HG02759 (cell line): ENCODE measurements around the gene CTRB1.
"Not testable (repeated sequence)": the region's sequence is repeated elsewhere in the genome, so short reads cannot be mapped to it uniquely, and the experiment has no call there.

Experiments used
- ATAC-seq: cut with Tn5 transposase; IDR thresholded peaks from one replicate; pipeline ENCODE4 v1.9.1; 2021; ENCODE audit warnings: mild to moderate bottlenecking, moderate library complexity; ENCODE audit not compliant: unreplicated experiment

CTRB1 gene

GRCh38 chr16:75203667-75204409 is 14.9 kb upstream of the CTRB1 start:
- no peak for ATAC-seq

DNA sequence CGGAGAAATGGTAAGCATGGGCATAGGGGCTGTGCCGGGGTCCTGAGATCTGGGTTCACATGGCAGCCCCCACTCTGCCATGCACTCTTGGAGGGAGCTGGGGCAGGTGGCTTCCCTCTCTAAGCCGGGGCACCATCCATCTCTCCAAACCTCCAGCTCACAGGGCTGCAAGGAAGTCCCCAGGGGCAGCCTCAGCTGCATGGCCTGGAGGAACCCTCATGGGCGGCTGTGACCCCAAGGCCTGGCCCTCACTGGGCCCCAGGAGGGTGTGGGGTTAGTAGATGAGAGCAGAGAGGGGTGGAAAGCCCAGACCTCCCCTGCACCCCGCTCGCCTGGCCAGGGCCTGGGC is 14.4 kb upstream of the CTRB1 start:
- no peak for ATAC-seq

- ATAC-seq: not testable (repeated sequence)
Observed at GRCh38 chr16:75204905-75205304, 13.9 kb upstream of the CTRB1 start.

GRCh38 chr16:75205438-75205837 is 13.3 kb upstream of the CTRB1 start:
- not testable (repeated sequence) for ATAC-seq

- ATAC-seq: not testable (repeated sequence)
Observed at GRCh38 chr16:75205961-75206748, 12.6 kb upstream of the CTRB1 start.

GRCh38 chr16:75206749-75207451 is 11.9 kb upstream of the CTRB1 start, which contains the start of gene CTRB2:
CTRB2 (minus strand) TSS chr16:75207161; CDS start chr16:75207141, 20 bp downstream.
- no peak for ATAC-seq

GRCh38 chr16:75207831-75208230 is 11.0 kb upstream of the CTRB1 start:
- no peak for ATAC-seq

GRCh38 chr16:75208242-75208825 is 10.5 kb upstream of the CTRB1 start:
- no peak for ATAC-seq

- ATAC-seq: no peak
Observed at GRCh38 chr16:75208861-75209505, 9.8 kb upstream of the CTRB1 start.

- not testable (repeated sequence) for ATAC-seq
Observed at GRCh38 chr16:75209514-75209913, 9.3 kb upstream of the CTRB1 start.

- ATAC-seq: no peak
Observed at GRCh38 chr16:75209944-75210343, 8.8 kb upstream of the CTRB1 start.

DNA sequence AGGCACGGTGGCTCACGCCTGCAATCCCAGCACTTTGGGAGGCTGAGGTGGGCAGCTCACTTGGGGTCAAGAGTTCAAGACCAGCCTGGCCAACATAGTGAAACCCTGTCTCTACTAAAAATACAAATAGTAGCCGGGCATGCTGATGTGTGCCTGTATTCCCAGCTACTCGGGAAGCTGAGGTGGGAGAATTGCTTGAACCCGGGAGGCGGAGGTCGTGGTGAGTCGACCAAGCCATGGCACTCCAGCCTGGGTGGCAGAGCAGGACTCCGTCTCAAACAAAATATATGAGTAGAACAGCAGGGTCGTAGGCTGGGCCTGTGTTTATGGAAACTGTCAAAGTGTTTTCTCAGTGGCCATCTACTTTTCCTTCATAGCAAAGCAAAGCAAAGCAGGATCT is 7.5 kb upstream of the CTRB1 start:
- ATAC-seq: not testable (repeated sequence)

DNA sequence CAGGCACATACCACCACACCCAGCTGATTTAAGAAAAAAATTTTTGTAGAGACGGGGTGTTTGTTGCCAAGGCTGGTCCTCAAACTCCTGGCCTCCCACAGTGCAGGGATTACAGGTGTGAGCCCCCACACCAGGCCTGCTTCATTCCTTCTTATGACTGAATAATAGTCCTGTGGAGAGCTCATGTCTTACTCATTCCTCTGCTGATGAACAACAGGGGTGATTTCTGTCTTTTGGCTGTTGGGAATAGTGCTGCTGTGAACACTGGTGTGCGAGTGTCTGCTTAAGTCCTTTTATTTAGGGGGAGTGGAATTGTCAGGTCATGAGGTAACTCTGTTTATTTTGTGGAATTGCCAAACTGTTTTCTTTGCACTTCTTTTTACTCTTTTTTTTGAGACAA is 2.7 kb upstream of the CTRB1 start:
- no peak for ATAC-seq

DNA sequence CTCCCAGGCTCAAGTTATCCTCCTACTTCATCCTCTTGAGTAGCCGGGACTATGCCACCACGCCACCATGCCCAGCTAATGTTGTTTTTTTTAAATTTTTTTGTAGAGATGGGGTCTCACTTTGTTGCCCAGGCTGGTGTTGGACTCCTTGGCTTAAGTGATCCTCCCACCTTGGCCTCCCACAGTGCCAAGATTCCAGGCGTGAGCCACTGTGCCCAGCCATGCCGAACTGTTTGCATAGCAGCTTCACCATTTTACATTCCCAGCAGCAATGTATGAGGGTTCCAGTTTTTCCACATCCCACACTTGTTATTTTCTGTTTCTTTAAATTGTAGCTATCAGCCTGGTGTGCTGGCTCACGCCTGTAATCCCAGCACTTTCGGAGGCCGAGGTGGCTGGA is 2.2 kb upstream of the CTRB1 start:
- no peak for ATAC-seq

DNA sequence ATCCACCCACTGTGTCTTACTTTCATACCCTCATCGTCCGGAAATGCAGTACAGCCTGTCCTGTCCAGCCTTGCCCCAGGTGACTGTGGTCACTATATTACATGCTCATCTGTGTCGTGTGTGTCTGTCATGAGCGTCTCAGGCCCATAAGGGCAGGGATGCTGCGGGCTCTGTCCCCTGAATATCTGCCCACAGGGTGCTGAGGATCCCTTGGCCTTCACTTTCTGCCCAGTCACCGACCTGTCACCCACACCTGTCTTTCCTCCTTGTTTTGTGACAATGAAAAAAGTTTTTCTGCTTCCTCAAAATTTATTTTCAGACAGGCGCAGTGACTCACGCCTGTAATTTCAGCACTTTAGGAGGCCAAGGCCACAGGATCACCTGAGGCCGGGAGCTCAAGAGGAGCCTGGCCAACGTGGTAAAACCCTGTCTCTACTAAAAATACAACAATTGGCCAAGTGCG is 1.4 kb upstream of the CTRB1 start:
- no peak for ATAC-seq

- no peak for ATAC-seq
Observed at GRCh38 chr16:75219088-75219487, 300 bp downstream of the CTRB1 start.

- no peak for ATAC-seq
Observed at GRCh38 chr16:75219838-75220237, 1.1 kb downstream of the CTRB1 start.

- ATAC-seq: no peak
Observed at GRCh38 chr16:75222271-75222783, 3.5 kb downstream of the CTRB1 start.

DNA sequence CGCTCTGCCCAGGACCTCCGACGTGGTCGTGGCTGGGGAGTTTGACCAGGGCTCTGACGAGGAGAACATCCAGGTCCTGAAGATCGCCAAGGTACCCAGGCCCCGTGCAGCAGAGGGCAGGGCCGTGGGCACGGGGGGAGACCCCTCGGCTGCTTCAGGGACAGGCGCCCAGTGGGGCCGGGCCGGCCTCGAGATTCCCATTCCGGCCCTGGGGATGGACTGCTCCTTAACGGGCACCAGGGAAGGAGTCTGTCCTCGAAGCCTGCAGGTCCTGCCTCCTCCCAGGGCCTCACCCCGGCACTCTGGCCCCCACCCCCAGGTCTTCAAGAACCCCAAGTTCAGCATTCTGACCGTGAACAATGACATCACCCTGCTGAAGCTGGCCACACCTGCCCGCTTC is 4.3 kb downstream of the CTRB1 start:
- ATAC-seq: not testable (repeated sequence)

DNA sequence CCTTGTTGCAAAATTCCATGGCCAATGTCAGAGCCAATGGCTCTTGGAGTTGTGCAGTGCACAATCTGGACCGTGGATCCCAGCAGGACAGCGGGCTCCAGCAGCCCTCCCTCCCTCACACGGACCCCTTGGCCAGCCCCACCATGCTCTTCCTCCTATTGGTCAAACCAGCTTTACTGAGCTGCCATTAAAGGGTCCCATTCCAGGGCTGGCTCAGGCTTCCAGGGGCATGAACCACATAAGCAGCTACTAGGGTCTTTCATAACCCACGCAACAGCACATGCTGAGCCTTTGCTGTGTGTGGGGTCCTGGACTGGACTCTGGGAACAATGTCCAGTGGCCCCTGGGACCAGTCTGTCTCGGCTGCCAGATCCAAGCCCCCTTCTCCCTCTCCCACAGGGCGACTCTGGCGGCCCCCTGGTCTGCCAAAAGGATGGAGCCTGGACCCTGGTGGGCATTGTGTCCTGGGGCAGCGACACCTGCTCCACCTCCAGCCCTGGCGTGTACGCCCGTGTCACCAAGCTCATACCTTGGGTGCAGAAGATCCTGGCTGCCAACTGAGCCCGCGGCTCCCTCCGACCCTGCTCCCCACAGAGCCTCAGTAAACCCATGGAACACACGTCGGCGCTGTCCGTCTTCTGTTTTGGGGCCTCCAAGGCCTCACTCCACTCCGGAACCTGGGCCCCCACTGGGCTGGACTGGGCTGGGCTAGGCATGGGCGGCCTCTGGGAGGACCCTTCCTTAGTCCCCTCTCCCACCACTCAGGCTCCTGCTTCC is 5.7 kb downstream of the CTRB1 start:
- ATAC-seq: no peak
